Uterus (tissue), 2 donors: ENCODE results near the gene TSPAN11.

Source experiments
- POLR2A ChIP-seq, 2 donors: fragments of 450-650 bp; IDR thresholded peaks; one replicate each; pipeline ENCODE4 v1.6.1; 2016; ENCODE audit warnings: antibody characterized with exemption in 2 of 2, mild to moderate bottlenecking in 1 of 2, moderate library complexity in 1 of 2
- TF ChIP-seq, protein P1 (sequence below), 4 experiments: fragments of 200-600 bp in 2 of 4; fragments of 450-650 bp in 2 of 4; sonication (generic) in 2 of 4; IDR thresholded peaks; one replicate each; pipeline ENCODE4 v1.5.1; 2016 to 2019; ENCODE audit warnings: antibody characterized with exemption in 4 of 4, mild to moderate bottlenecking in 2 of 4, moderate library complexity in 1 of 4

DNA sequence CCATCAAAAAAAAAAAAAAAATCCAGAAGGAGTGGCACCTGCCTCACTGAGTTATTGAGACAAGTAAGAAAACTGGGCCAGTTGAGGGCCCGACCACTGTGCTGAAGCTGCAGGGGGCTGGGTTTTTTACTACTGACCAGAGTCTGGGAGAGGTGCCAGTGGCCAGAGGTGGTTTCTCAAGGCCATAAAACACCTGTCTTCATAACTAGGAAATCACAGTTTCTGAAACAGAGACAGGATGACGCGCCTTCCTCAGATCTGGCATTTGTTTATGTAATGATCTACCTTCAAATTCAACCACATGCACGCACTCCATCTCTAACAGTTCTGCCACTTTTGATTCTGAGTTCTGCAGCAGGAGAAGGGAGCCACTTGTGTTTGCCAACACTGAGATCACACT is 12.7 kb downstream of the TSPAN11 start:
- TF ChIP-seq, protein P1, sequence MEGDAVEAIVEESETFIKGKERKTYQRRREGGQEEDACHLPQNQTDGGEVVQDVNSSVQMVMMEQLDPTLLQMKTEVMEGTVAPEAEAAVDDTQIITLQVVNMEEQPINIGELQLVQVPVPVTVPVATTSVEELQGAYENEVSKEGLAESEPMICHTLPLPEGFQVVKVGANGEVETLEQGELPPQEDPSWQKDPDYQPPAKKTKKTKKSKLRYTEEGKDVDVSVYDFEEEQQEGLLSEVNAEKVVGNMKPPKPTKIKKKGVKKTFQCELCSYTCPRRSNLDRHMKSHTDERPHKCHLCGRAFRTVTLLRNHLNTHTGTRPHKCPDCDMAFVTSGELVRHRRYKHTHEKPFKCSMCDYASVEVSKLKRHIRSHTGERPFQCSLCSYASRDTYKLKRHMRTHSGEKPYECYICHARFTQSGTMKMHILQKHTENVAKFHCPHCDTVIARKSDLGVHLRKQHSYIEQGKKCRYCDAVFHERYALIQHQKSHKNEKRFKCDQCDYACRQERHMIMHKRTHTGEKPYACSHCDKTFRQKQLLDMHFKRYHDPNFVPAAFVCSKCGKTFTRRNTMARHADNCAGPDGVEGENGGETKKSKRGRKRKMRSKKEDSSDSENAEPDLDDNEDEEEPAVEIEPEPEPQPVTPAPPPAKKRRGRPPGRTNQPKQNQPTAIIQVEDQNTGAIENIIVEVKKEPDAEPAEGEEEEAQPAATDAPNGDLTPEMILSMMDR (IDR thresholded peaks at IDR 0.05): no peak
- no peak for TF ChIP-seq POLR2A (IDR thresholded peaks at IDR 0.05)
